ENCODE results near the gene STAT3. TPM values are rescaled to one million over a fixed set of nuclear protein-coding genes. Genes with fewer than 3 reads are reported as not detected.

The STAT3 gene
- total and polyA plus RNA-seq, 2 of the 13 experiments (the other 11 are each of a cell fraction or from before 2014, with no cell fraction given): 61.8 to 62.4 TPM

- no peak for TF ChIP-seq KIAA2018 (CRISPR knock-in tag; IDR thresholded peaks at IDR 0.05; ENCODE audit: borderline replicate concordance)
- no peak for TF ChIP-seq ZNF407 (CRISPR knock-in tag; IDR thresholded peaks at IDR 0.05; ENCODE audit: not compliant biosample characterization)
- TF ChIP-seq NFKB2 (CRISPR knock-in tag; IDR thresholded peaks at IDR 0.05; ENCODE audit: borderline replicate concordance): no peak
- no peak for TF ChIP-seq NBN (conservative IDR thresholded peaks at IDR 0.05)
Observed at GRCh38 chr17:42409523-42410318, 21.5 kb upstream of the STAT3 start (continued).
